ENCODE results near the gene P2RX5.
A peak's percentile ranks its signal among the peaks of the same experiment; 100 is the strongest.
"Not testable (repeated sequence)": the region's sequence is repeated elsewhere in the genome, so short reads cannot be mapped to it uniquely, and the experiment has no call there.

The P2RX5 gene, protein sequence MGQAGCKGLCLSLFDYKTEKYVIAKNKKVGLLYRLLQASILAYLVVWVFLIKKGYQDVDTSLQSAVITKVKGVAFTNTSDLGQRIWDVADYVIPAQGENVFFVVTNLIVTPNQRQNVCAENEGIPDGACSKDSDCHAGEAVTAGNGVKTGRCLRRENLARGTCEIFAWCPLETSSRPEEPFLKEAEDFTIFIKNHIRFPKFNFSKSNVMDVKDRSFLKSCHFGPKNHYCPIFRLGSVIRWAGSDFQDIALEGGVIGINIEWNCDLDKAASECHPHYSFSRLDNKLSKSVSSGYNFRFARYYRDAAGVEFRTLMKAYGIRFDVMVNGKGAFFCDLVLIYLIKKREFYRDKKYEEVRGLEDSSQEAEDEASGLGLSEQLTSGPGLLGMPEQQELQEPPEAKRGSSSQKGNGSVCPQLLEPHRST
- 4.2 to 14.5 (median 10.4) reads per million in 4 experiments for total RNA-seq

GRCh38 chr17:3695723-3696411 lies at the start of gene P2RX5:
Gene P2RX5 (minus strand): TSS chr17:3696155. CDS start chr17:3696005, 150 bp downstream.
- DNase-seq, result no peak

GRCh38 chr17:3745071-3745470 lies 49.1 kb upstream of the P2RX5 start:
- DNase-seq, result no peak

DNA sequence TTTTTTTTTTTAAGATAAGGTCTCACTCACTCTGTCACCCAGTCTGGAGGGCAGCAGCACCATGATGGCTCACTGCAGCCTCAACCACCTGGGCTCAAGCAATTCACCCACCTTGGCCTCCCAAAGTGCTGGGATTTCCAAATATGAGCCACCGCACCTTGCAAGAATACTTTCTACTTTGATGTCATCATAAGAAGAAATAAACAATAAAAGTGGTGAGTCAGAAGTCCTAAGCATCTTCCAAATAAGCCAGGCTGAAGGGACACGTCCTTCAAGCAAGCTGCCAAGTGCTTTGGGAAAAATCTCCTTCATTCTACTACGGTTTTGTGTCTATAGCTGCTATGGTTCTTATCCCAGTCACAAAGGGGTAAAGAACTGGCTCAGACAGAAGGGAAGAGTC lies 48.1 kb upstream of the P2RX5 start:
- DNase-seq, result no peak

DNA sequence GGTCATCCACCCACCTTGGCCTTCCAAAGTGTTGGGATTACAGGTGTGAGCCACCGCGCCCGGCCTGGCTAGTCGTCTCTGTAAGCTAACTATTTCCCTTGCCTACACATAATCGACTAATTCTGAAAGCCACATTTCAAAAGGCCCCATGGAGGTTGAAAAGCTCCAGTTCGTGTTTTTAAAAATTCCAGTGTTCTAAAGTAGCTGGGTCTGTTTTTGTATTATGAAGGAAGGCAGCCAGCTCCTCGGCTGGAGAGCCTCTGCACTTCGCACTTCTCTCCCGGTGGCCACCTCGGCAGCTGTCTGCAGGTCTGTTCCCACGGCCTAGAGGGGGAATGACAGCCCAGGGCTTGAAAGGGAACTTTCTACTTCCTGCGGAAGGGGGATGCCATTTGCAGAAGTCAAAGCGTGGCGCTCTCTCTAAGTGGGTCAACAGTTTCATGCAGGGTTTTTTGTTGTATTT lies 44.7 kb upstream of the P2RX5 start:
- DNase-seq, result peak; percentile 10

- no peak for DNase-seq
Measured at GRCh38 chr17:3739422-3740124, 43.6 kb upstream of the P2RX5 start.

GRCh38 chr17:3738562-3739295 lies 42.8 kb upstream of the P2RX5 start:
- peak; percentile 38 for DNase-seq

DNA sequence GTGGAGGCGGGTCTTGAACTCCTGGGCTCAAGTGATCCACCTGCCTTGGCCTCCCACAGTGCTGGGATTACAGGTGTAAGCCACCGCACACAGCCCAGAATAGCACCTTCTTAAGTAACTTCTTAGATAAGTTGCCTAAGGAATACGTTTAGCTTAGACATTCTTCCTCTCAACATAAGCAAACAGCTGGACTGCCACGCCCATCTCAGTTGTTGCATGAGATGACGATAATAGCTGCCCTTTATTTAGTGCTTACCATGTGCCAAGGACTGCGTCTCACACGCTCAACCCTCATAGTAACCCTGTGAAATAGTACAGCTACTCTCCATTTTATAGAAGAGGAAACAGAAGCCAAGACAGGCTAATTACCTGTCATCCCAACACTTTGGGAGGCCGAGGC lies 39.6 kb upstream of the P2RX5 start:
- DNase-seq, result no peak

DNA sequence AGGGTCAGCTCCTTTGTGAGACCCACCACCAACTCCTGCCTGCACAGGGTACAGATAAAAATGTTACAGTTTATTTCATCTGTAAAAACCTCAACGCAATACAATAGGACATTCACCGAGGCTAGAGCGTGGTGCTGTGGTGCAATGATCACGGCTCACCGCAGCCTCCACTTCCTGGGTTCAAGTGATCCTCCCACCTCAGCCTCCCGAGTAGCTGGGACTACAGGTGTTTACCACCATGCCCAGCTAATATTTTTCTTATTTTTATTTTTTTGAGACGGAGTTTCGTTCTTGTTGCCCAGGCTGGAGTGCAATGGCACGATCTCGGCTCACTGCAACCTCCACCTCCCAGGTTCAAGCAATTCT lies 38.9 kb upstream of the P2RX5 start:
- DNase-seq, result not testable (repeated sequence)

GRCh38 chr17:3732210-3732621 lies 36.3 kb upstream of the P2RX5 start:
- DNase-seq, result no peak

DNA sequence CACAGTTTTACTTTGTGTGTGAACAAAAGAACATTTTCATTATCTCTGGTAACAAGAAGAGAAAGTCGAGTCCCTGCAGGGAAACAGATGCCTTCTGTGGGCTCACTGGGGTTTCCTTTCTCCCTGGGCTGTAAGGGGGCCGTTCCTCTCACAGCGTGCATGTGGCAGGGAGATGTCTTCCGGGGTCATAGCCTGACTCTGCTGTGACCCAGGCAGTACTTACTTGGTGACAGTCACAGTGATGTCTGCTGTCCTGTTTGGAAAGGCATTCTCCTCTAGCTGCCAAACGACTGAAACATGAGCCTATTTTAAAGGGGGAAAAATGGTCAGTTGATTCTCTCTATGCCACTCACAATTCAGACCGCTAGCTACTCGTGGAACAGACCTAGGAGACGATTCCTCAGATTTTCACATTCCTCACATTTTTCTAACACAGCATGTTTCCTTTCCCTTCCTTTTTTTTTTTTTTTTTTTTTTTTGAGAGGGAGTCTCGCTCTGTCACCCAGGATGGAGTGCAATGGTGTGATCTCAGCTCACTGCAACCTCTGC lies 35.0 kb upstream of the P2RX5 start:
- DNase-seq, result no peak

GRCh38 chr17:3729881-3730280 lies 33.9 kb upstream of the P2RX5 start:
- no peak for DNase-seq

GRCh38 chr17:3728099-3728498 lies 32.1 kb upstream of the P2RX5 start:
- DNase-seq, result not testable (repeated sequence)

DNA sequence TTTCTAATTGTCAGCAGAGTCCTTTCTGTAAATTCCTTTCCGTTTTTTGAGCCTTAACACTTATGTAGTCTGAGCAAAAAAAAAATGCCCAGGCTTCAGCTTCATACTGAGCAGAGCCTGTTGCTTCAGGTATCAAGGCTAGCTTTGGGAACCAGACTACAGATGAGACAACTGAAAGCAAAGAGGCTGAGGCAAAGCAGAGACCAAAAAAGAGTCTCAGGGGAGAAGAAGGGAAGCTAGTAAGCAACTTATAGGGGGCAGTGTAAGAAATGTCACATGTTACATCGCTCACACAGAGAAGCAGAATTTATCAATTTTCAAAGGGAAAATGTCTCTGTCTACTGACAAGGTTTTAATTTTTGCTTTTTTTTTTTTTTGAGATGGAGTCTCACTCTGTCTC lies 31.1 kb upstream of the P2RX5 start:
- DNase-seq, result no peak

GRCh38 chr17:3724378-3725077 lies 28.6 kb upstream of the P2RX5 start:
- no peak for DNase-seq

DNA sequence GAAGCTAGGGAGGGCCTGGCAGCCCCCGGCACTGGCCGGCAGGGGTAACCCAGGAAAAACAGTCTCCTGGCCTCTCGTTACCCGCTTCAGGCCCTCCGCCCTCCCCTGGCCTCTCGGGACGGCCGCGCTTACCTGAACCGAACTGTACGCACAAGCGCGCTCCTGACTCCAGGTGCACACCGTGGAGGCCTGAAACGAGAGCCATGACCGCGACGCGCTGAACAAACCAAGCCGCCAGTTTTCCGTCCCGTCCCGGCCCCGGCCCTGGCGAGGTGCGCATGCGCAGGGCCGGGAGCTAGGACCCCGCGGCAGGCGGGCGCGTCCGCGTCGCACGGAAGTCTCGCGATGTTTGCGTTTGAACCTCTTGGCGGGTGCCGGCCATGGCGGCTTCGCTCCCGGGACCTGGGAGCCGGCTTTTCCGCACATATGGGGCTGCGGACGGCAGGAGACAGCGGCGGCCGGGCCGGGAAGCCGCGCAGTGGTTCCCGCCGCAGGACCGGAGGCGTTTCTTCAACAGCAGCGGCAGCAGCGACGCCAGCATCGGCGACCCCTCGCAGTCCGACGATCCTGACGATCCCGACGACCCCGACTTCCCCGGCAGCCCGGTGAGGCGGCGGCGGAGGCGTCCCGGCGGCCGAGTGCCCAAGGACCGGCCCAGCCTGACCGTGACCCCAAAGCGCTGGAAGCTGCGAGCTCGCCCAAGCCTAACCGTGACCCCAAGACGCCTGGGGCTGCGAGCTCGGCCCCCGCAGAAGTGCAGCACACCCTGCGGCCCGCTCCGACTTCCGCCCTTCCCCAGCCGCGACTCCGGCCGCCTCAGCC lies 27.8 kb upstream of the P2RX5 start, which contains the start of gene HASPIN:
Gene HASPIN (plus strand): TSS at position 348 of the 822 bp plus-strand sequence. CDS start 33 bp downstream, at position 381.
- DNase-seq, result peak; percentile 88

GRCh38 chr17:3723188-3723555 lies 27.2 kb upstream of the P2RX5 start:
- no peak for DNase-seq

DNA sequence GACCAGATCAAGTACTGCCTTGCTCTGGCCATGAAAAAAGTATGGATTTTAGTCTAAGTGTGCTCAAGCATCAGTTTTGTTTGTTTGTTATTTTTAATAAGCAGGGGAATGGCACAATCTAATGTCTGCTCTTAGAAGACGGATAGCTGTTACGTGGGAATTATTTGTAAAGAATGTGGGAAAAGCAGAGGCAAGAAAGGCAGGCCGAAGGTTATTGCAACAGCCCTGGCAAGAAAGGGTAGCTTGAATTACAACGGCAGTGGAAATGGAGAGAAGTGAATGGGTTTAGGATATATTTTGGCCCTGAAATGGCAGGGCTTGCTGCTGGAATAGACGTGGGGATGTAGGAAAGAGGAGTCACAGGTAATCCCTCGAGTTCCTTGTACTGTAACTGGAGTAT lies 26.8 kb upstream of the P2RX5 start:
- no peak for DNase-seq

GRCh38 chr17:3719265-3719664 lies 23.3 kb upstream of the P2RX5 start:
- no peak for DNase-seq

DNA sequence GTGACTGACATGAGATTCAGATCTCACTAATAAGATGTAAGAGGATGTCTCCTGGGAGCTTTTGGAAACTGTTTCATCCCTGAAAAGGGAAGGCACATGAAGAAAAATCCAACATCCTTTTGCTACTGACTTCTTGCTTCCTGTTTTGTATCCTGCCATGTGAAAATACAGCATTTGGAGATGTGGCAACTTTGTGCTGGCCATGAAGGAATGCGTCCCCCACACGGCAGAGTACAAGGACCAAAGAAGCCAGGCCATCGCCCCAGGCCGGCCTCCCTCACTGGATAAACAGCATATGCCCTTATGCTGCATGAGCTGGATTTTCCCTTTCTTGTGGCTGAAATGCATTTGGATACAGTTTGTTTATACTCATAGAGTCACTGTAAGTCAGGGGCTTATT lies 22.2 kb upstream of the P2RX5 start:
- no peak for DNase-seq

DNA sequence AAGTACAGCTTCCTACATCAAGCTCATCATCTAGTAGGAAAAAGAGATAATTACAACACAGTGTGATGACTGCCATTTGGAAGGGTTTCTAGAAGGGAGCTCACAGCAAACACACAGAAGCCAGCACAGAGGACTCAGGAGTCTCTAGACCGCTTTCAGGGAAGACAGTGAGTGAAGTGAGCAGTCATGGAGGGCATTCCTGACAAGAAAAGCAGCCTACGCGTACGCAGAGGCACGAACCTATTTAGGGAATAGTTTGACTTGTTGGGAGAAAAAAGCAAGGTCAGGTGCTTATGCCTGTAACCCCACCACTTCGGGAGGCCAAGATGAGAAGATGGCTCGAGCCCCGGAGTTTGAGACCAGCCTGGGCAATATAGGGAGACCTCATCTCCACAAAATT lies 19.3 kb upstream of the P2RX5 start:
- DNase-seq, result no peak
